Measurements from ENCODE around the gene PON3. TPM values are rescaled to one million over a fixed set of nuclear protein-coding genes. Genes with fewer than 3 reads are reported as not detected.

PON3 gene
- 1 to 10 TPM; 4.0 to 5.6 TPM for total RNA-seq
- long read RNA-seq, partial matches to known transcripts = 0 of 5 reads
- long read RNA-seq, other reads (novel, unspliced or antisense) = 3 of 5 reads

DNA sequence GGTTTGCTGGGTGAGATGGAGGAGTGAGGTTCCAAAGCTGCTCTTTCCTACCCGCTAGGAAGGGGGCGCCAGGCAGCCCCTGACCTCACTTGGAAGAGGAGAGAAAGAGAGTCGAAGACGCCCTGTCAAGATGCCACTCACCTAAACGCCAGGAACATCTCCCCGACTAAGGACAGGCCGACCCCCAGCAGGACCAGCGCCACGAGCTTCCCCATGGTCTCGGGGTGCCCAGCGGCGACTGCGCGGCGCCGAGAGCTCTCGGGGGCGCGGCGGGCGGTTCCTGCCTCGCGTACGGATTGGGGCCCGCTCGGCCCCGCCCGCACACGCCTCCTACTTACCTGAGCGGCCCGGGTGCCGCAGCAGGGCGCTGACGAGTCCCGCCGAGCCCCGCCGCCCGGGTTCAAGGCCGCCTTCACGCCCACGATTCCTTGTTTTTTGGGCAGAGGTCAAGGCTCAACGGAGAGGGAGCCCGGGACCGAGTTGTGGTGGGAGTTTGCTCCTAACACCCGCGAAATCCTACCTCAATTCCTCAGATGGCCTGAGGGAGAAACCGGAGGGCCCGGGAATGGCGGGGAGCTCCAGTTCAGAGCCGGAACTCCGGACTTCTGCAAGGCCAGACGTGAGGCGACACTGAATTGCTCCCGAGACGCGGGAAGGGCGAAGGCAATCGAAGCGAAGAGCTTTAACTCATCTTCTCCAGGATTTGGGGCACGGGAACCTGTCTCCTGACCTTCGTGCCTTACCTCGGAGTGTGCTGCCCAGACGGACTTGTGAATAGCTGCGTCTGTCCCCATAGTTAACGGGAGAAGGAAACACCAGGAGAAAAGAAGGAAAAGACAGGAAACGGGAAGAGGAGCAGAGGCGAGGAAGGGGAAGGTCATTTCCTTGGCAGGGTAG lies at the start of gene PON3:
TSS of gene PON3 (minus strand) at position 240 of the 897 bp plus-strand sequence. CDS start at position 215, 25 bp downstream.
- intact Hi-C loops (cut with DNase I, micrococcal nuclease) = no loop called here
- peak; percentile 94 for ATAC-seq
- DNase-seq = peak; percentile 43 to 61

DNA sequence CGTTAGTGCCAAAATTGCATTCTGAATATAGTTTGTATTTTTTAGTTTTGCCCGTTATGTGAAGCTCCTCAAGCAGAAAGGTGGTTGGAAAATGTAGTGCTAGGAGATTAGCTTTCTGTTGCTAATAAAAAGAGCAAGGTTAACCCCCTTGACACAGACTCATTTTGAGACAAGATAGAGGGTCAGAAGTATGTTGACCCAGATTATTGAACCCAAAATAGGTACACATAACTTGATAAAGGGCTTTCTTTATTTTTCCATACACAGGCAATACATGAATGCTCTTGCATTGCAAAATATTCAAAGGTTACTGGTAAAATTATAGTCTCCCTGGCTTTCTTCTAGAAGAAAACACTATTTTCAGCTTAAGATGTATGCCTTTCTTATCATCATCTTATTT lies 48.6 kb upstream of the PON3 start:
- DNase-seq = no peak
- no peak for ATAC-seq
- intact Hi-C loops (cut with DNase I, micrococcal nuclease) = no loop called here

DNA sequence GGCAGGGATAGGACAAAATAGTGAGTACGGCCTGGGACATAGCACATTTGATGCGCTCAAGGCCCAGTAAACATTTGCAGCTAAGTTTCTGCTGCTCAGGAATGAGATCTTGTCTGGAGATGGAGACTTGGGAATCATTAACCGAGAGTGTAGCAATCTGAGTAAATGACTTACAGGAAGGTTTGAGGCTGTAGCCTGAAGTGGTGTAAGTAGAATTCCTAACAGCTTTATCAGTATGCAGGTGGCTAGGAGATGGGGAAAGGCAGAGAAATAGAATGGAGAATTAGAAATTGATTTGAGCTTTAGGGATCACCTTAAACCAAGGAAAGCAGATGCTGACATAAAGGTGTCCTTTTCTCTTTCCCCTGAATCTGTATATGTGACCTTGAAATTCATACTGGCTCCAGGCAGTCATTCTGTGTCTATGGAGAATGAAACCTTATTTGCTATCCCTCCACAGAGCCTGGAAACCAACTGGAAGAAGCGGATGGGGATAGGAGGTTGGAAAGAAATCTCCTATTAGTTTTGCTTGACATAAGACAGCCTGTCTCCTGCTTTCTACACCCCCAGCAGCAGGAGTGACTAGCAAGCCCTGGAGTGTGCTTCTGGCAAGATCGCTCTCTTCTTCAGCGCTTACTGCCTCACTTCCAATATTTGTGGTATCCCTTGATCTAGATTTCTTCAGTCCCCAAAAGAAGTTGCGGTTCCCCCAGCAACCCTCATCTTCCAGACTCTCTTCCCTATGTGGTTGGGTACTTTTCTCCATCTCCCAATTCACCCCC lies 45.1 kb upstream of the PON3 start:
- DNase-seq (no peak), ATAC-seq (peak; percentile 96)
- intact Hi-C loops (cut with DNase I, micrococcal nuclease) = no loop called here

DNA sequence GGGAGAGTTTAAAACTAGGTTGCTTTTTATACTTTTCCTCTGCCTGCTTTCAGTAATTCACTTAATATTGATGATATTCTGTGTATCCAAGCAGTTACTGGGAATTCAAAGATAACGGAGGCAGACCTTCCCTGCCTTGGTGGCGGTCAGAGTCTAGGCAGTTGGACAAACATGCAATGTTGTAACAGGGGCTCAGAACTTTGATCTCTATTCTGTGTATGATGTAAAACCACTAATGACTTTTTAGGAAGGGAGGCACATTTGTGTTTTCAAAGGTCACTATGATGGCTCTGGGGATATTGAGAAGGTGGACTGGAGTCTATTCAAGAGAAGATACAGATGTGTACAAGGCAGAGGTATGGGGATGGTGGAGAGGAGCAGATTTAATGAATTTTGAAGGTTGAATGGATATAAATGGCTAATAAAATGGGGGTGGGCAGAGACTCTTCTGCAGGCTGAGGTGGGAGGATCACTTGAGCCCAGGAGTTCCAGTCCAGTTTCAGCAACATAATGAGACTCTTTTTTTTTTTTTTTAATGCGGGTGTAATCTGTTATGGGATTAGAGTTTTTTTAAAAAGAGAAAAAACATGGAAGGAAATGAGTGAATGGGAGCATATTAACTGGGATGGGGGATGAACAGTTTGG lies 44.3 kb upstream of the PON3 start:
- ATAC-seq (peak; percentile 43), DNase-seq (no peak)
- intact Hi-C loops (cut with DNase I, micrococcal nuclease) = no loop called here

DNA sequence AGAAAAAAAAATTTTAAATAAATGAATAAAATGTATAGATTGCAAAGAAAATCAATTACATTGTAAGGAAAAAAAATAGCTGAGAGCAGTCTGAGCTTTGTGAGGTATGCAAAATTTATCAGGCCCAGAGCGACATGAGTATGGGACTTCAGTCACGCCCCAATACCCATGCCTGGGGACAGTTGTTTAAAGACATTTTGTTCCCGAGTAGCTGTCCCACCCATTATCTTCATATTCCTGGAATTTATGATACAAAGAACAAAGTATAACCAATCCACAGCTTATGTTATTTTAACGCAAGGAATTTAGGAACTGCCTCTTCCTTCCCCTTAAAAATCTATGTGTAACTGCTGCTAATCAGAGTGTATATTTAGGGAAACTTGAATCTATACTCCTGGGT lies 40.2 kb upstream of the PON3 start:
- ATAC-seq (no peak), DNase-seq (no peak)
- intact Hi-C loops (cut with DNase I, micrococcal nuclease) = no loop called here

DNA sequence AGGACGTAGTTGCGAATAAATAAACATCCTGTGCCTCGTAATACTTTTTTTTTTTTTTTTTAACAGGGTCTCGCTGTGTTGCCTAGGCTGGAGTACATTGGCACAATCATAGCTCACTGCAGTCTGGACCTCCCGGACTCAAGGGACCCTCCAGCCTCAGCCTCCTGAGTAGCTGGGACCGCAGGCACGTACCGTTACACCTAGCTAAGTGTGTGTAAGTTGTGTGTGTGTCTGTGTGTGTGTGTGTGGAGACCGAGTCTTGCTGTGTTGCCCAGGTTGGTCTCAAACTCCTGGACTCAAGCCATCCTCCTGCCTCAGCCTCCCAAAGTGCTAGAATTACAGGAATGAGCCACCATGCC lies 39.2 kb upstream of the PON3 start:
- no peak for DNase-seq
- intact Hi-C loops (cut with DNase I, micrococcal nuclease) = no loop called here
- ATAC-seq = peak; percentile 1

DNA sequence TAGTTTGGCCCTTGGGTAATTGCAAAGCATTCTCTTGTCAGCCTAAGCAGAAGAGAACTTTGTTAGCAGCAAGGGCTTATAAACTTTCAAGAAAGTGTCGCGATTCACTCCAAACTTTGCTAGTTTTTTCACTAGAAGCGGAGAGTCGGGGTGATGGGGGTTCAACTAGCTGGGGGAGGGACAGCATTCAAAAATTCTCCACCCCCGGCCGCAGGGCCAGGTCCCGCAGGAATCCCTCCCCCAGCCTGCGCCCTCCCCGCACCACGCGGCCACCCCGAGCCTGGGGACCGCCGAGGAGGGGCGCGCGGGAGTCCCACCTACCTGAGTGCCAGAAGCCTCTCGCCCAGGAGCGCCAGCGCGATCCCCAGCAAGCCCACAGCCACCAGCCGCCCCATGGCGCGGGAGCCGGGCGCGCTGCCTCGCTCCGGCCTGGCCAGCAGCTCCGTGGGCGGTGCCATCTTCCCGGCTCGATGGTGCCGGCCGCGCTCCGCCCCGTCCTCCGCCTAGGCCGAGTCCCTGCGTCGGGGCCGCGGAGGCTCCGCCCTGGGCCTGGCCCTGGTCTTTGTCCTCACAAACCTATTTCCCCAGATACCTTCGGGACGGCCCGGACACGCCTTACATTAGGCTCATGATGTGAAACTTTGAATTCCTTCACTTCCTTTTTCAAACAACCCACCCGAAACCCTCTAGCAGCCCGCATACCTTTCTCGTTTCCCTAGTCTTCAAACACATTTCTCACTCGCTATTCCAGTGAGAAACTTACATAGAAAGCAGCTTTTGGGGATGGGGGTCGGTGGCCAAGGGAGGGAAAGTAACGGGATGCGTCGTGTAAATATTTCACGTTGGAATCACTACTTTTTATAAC lies 38.6 kb upstream of the PON3 start, which contains the start of gene PON2:
TSS of gene PON2 (minus strand) at position 472 of the 865 bp plus-strand sequence. CDS start at position 395, 77 bp downstream.
- peak; percentile 89 to 90 for DNase-seq
- intact Hi-C loops (cut with DNase I, micrococcal nuclease) = no loop called here
- peak; percentile 95 for ATAC-seq

DNA sequence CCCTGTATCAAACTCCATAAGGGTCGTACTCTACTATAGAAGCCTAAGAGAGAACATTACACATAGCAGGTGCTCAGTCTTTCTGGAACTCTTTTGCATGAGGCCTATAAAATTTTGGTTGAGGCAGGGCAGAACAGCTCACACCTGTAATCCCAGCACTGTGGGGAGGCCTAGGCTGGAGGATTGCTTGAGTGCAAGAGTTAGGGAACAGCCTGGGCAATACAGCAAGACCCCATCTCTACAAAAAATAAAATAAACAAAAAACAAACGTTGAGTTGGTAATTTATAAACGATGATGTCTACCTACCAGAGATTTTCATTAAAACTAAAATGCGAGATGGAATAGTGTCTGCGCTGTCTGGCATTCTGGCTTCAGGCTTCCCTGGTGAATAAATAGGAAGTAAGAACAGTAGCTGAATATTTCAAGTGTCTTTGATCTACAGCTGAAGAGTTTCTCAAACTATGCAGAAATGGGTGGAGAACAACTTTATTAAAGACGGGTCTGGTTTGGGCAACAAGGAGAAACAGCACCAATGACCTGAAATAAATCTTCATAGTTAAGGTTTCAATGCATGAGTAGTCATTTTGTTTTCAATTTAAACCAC lies 37.9 kb upstream of the PON3 start:
- DNase-seq = no peak

DNA sequence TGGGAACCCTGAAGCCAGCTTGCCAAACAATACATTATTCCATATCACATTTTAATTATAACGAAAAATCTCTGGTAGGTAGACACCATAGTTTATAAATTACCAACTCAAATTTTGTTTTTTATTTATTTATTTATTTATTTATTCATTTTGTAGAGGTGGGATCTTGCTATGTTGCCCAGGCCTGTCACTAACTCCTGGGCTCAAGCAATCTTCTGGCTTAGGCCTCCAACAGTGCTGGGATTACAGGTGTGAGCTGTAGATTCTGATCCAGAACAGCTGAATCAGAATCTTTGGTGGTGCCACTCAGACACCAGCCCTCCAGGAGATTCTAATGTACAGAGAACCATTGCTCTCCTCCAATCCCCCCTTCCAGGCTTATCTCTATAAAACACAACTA lies 37.0 kb upstream of the PON3 start:
- ATAC-seq = no peak
- DNase-seq = no peak
- intact Hi-C loops (cut with DNase I, micrococcal nuclease) = no loop called here

More for the DNA sequence above, 37.9 kb upstream of the PON3 start:
- intact Hi-C loops (cut with DNase I, micrococcal nuclease) = no loop called here
- ATAC-seq = no peak

DNA sequence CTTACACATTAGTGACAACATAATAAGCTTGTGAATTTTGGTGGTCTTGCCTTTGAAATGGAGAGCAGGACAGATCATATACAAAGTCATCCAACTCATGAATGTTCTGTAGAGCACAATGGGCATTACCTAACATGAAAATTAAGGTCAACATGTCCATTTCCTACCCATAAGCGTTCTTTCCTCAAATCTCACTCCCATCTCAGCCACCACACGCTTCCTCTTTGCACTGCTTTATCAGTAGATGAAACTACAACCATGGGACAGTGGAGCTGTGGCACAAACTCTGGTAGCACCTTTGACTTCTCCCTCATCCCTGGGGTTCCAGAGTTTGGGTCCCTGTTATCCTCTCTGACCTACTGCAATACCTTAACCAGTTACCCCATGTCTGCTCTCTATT lies 36.4 kb upstream of the PON3 start:
- intact Hi-C loops (cut with DNase I, micrococcal nuclease) = no loop called here
- no peak for DNase-seq
- no peak for ATAC-seq

DNA sequence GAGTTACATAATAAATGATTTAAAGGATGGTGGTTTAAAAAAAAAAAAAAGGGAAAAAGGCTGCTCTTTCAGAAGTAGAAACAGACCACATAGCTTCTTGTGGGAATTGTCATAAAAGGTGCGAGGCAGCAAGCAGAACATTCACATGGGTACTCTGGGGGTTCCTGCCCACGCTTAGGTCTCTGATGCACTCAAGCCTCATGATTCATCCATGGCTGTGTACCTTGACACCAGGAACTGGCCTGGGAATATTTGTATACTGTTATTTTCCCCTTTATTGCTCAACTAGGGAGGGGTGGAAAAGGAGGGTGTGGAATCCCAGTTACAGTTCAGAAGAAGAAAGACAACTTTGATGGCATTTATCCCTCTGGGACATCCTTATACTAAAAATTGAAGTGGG lies 34.7 kb upstream of the PON3 start:
- peak; percentile 24 to 68 for DNase-seq
- intact Hi-C loops (cut with DNase I, micrococcal nuclease) = no loop called here
- ATAC-seq = peak; percentile 78

DNA sequence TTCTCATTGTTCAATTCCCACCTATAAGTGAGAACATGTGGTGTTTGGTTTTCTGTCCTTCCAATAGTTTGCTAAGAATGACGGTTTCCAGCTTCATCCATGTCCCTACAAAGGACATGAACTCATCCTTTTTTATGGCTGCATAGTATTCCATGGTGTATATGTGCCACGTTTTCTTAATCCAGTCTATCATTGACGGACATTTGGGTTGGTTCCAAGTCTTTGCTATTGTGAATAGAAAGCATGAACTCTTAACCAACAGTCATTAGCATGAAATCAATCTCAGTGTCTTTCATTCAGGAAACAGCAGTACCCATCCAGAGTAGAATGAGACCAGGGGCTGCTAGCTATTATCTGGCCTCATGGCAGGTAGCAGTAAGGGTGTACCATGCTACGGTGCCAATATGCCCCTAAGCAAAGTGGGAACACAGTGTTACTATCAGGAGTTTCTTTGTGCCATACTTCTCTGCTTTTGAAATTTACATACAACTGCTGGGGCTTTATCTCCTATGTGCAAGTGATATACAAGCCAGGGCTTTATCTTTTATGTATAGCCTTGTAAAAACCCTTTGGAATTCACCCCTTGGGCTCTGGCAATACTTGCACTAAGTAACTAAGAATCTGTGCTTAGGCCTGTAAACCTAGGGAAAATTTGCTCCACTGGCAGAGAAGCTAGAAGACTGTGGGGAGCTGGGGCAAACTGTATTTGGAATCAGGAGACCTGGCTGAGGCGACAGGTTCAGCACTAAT lies 33.2 kb upstream of the PON3 start:
- no peak for ATAC-seq
- intact Hi-C loops (cut with DNase I, micrococcal nuclease) = no loop called here
- DNase-seq = no peak

DNA sequence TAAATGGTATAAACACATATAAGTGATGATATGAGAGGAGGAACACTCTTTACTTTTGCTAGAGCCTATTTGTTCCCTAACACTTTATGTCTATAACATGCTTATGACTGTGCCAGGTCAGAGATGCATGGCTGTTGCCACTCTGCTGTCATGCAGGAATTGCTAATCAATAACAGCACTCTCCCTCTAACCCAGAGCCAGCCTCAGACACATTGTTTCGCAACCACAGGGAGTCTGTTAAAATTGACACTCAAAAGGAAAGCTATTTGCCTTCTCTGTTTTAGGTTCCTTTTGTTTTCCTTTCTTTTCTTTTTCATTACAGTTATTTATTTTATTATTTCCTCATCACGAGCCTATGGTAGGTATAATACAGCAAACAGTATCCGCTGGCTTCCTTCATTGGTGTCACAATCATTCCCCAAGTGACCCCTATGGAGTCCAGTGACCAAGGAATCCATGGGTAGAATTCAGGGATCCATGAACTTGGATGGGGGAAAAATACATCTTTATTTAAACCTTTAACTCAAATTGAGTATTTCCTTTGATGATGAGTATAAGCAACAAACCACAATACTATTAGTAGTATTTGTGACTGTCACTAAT lies 31.8 kb upstream of the PON3 start:
- no peak for ATAC-seq
- intact Hi-C loops (cut with DNase I, micrococcal nuclease) = no loop called here
- DNase-seq = no peak

DNA sequence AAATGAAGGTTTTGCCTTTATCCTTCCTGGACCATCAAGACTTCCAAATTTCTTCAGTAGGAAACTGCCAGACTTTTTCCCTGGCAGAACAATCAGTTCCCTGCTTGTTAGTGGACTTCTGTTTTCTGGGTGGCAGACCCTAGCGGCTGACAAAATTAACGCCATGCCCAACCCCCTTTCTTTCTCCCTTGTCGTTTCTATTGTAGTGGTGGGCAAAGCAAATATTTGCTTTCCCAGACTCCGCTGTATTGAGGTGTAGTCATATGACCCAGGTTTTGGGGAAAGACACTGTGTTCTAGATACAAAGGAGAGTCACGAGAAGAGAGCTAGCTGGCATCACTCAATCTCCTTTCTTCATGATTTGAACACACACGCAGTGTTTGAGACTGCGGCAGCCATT lies 31.0 kb upstream of the PON3 start:
- intact Hi-C loops (cut with DNase I, micrococcal nuclease) = no loop called here
- ATAC-seq = no peak

DNA sequence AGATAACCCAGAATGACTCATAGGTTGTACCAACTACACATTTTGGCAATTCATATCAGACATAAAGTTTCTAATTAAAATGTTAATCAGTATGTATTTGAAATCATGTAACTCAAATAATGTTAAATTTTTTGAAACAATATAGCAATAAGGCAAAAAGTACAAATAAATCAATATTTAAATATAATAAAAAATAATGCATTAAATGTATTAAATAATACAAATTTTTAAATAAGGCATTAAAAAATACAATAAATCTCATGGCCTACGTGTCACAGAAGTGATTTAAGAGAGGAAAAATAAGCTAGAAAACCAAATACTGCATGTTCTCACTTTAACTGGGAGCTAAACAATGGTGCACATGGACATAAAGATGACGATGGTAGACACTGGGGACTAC lies 29.5 kb upstream of the PON3 start:
- DNase-seq (no peak), ATAC-seq (no peak)
- intact Hi-C loops (cut with DNase I, micrococcal nuclease) = no loop called here

More for the DNA sequence above, 31.0 kb upstream of the PON3 start:
- DNase-seq = no peak

DNA sequence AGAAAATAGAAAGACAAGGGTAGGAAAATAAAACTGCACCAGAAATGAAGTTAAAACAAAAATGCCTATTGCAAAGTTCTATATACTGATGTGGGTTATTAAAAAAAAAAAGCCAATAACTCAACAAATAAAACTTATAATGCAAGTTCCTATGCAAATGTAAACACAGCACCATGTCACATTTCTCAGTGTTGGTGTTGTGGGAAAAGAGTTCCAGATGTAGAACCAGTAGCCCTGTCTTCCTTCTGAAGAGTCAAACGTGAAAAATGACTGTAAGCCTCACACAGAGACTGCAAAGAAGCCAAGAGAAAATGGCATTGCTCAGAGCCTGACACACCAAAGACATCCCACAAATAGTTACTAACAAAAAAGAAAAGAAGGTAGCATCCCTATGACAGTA lies 28.5 kb upstream of the PON3 start:
- intact Hi-C loops (cut with DNase I, micrococcal nuclease) = no loop called here
- DNase-seq (no peak), ATAC-seq (no peak)

DNA sequence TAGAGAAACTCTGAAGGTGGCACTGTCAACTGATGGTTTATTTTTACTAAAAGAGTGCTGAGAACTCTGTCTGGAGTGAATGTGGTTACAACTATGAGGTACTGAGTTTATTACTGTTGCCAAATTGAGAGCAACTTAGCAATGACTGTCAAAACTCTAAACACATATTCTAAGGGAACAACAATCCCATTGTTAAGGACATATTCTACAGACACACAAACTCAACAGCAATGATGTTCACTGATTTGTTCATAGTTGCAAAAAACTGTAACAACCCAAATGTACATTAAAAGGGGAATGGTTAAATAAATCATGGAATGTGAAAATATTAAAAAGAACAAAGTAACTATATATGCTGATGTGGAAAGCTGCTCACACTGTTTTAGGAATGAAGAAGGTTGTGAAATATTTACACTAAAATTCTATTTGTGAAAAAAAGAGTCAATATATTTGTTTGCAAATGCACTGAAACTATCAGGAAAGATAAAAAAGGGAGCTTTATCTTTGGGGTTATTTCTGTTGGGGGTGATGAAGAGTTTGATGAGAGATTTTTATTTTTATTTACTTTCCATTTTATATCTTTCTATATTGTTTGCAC lies 25.8 kb upstream of the PON3 start:
- no peak for ATAC-seq
- intact Hi-C loops (cut with DNase I, micrococcal nuclease) = no loop called here
- no peak for DNase-seq
